Loucy (cell line): ENCODE data around the gene ZSWIM4.
A peak's percentile ranks its signal among the peaks of the same experiment; 100 is the strongest.

Source experiments
- EZH2phosphoT487 ChIP-seq: fragments of 200-600 bp; IDR thresholded peaks from 2 replicates; pipeline ENCODE4 v1.6.1; 2018; ENCODE audit warnings: antibody characterized with exemption, mild to moderate bottlenecking, moderate library complexity, borderline replicate concordance
- TF ChIP-seq, protein P1 (sequence below): fragments of 200-600 bp; sonication (generic); conservative IDR thresholded peaks from 2 replicates; pipeline ENCODE4 v1.5.1; 2014; ENCODE audit warnings: mild to moderate bottlenecking, antibody characterized with exemption, low read length

GRCh38 chr19:13784731-13785452 lies 10.4 kb upstream of the ZSWIM4 start:
- TF ChIP-seq EZH2phosphoT487, result no peak
- TF ChIP-seq, protein P1, sequence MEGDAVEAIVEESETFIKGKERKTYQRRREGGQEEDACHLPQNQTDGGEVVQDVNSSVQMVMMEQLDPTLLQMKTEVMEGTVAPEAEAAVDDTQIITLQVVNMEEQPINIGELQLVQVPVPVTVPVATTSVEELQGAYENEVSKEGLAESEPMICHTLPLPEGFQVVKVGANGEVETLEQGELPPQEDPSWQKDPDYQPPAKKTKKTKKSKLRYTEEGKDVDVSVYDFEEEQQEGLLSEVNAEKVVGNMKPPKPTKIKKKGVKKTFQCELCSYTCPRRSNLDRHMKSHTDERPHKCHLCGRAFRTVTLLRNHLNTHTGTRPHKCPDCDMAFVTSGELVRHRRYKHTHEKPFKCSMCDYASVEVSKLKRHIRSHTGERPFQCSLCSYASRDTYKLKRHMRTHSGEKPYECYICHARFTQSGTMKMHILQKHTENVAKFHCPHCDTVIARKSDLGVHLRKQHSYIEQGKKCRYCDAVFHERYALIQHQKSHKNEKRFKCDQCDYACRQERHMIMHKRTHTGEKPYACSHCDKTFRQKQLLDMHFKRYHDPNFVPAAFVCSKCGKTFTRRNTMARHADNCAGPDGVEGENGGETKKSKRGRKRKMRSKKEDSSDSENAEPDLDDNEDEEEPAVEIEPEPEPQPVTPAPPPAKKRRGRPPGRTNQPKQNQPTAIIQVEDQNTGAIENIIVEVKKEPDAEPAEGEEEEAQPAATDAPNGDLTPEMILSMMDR, result peak; percentile 82
